ENCODE measurements around the gene ANKIB1.

- no peak for TF ChIP-seq EZH2 (IDR thresholded peaks at IDR 0.05; ENCODE audit: borderline replicate concordance, low read depth, low read length, severe bottlenecking)
- TF ChIP-seq, protein P1, sequence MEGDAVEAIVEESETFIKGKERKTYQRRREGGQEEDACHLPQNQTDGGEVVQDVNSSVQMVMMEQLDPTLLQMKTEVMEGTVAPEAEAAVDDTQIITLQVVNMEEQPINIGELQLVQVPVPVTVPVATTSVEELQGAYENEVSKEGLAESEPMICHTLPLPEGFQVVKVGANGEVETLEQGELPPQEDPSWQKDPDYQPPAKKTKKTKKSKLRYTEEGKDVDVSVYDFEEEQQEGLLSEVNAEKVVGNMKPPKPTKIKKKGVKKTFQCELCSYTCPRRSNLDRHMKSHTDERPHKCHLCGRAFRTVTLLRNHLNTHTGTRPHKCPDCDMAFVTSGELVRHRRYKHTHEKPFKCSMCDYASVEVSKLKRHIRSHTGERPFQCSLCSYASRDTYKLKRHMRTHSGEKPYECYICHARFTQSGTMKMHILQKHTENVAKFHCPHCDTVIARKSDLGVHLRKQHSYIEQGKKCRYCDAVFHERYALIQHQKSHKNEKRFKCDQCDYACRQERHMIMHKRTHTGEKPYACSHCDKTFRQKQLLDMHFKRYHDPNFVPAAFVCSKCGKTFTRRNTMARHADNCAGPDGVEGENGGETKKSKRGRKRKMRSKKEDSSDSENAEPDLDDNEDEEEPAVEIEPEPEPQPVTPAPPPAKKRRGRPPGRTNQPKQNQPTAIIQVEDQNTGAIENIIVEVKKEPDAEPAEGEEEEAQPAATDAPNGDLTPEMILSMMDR (IDR thresholded peaks at IDR 0.05; ENCODE audit: borderline replicate concordance, extremely low read depth, low read length, poor library complexity, severe bottlenecking) = no peak
Observed at GRCh38 chr7:92423710-92424131, 177.9 kb downstream of the ANKIB1 start.
